Activated T-cell treated with anti-CD3 and anti-CD28 coated beads, Interleukin-2, amount 50 U/mL, for 4 hours (primary cell): Measurements from ENCODE around the gene NHSL2. TPM values are rescaled to one million over a fixed set of nuclear protein-coding genes. Genes with fewer than 3 reads are reported as not detected.

Source experiments
- ATAC-seq, 2 donors: fragments of 200-7000 bp; cut with Tn5 transposase; one replicate each; pipeline ENCODE4 v1.10.0; 2021
- DNase-seq: peaks from one replicate; pipeline ENCODE4 v3.0.0-alpha.2; 2020
- H3K27me3 Mint-ChIP-seq: one replicate; pipeline ENCODE4 v1.8.0; 2021; ENCODE audit warnings: low read depth, mixed read lengths
- H3K36me3 Mint-ChIP-seq: one replicate; pipeline ENCODE4 v1.8.0; 2022; ENCODE audit warnings: mixed read lengths; ENCODE audit not compliant: insufficient read depth
- H3K4me1 Mint-ChIP-seq: one replicate; pipeline ENCODE4 v1.8.0; 2021; ENCODE audit warnings: low read depth, mixed read lengths
- H3K4me3 Mint-ChIP-seq: one replicate; pipeline ENCODE4 v1.8.0; 2021; ENCODE audit warnings: mild to moderate bottlenecking, moderate library complexity, mixed read lengths
- H3K9me3 Mint-ChIP-seq: one replicate; pipeline ENCODE4 v1.8.0; 2021; ENCODE audit warnings: mixed read lengths
- total RNA-seq, 3 donors: library from RNA; stranded (reverse); gene quantifications; one replicate each; pipeline ENCODE4 v1.2.1, GENCODE V29; 2021

The NHSL2 gene
- total RNA-seq, 3 donors from 2014 or later: 0.30 to 0.65 (median 0.32) TPM

- Mint-ChIP-seq H3K27me3 (peaks cover 30% of the 10 kb centered on the region), H3K4me3 (peak overlapping the region; percentile 35), H3K4me1 (peaks cover 6% of the 10 kb centered on the region), H3K36me3 (no peaks in the 10 kb centered on the region), H3K9me3 (no peaks in the 10 kb centered on the region)
- ATAC-seq (peak in 1 of 2 donors; percentile 12), DNase-seq (no peak)
Measured at GRCh38 chrX:71911731-71912050, 1.0 kb downstream of the NHSL2 start.

- Mint-ChIP-seq H3K4me1 (peaks cover 6% of the 10 kb centered on the region), H3K36me3 (no peaks in the 10 kb centered on the region), H3K4me3 (no peak overlapping the region), H3K27me3 (peaks cover 30% of the 10 kb centered on the region), H3K9me3 (no peaks in the 10 kb centered on the region)
- DNase-seq: no peak
- no peak for ATAC-seq
Measured at GRCh38 chrX:71912156-71912555, 1.5 kb downstream of the NHSL2 start.

- Mint-ChIP-seq H3K4me3 (no peak overlapping the region), H3K27me3 (peaks cover 27% of the 10 kb centered on the region), H3K4me1 (peaks cover 6% of the 10 kb centered on the region), H3K9me3 (no peaks in the 10 kb centered on the region), H3K36me3 (no peaks in the 10 kb centered on the region)
- DNase-seq (no peak), ATAC-seq (no peak)
Measured at GRCh38 chrX:71913156-71913950, 2.7 kb downstream of the NHSL2 start.

- no peak overlapping the region for H3K4me3 Mint-ChIP-seq
- H3K9me3 Mint-ChIP-seq: no peaks in the 10 kb centered on the region
- no peaks in the 10 kb centered on the region for H3K36me3 Mint-ChIP-seq
- DNase-seq (no peak), ATAC-seq (no peak)
- peaks cover 16% of the 10 kb centered on the region for H3K27me3 Mint-ChIP-seq
- no peaks in the 10 kb centered on the region for H3K4me1 Mint-ChIP-seq
Measured at GRCh38 chrX:71917621-71918343, 7.1 kb downstream of the NHSL2 start.

GRCh38 chrX:71919431-71919830 lies 8.8 kb downstream of the NHSL2 start:
- H3K9me3 Mint-ChIP-seq: no peaks in the 10 kb centered on the region
- H3K4me1 Mint-ChIP-seq: no peaks in the 10 kb centered on the region
- H3K36me3 Mint-ChIP-seq: no peaks in the 10 kb centered on the region
- ATAC-seq (no peak), DNase-seq (no peak)
- H3K4me3 Mint-ChIP-seq: no peak overlapping the region
- peaks cover 4% of the 10 kb centered on the region for H3K27me3 Mint-ChIP-seq

- DNase-seq (no peak), ATAC-seq (no peak)
- no peaks in the 10 kb centered on the region for H3K4me1 Mint-ChIP-seq
- H3K27me3 Mint-ChIP-seq: peaks cover 4% of the 10 kb centered on the region
- H3K4me3 Mint-ChIP-seq: no peak overlapping the region
- no peaks in the 10 kb centered on the region for H3K9me3 Mint-ChIP-seq
- no peaks in the 10 kb centered on the region for H3K36me3 Mint-ChIP-seq
Measured at GRCh38 chrX:71919886-71920285, 9.2 kb downstream of the NHSL2 start.

GRCh38 chrX:71922686-71923085 lies 12.0 kb downstream of the NHSL2 start:
- Mint-ChIP-seq H3K27me3 (no peaks in the 10 kb centered on the region), H3K4me1 (no peaks in the 10 kb centered on the region), H3K9me3 (no peaks in the 10 kb centered on the region), H3K36me3 (no peaks in the 10 kb centered on the region), H3K4me3 (no peak overlapping the region)
- ATAC-seq: no peak
- DNase-seq: no peak

GRCh38 chrX:71923516-71923915 lies 12.9 kb downstream of the NHSL2 start:
- Mint-ChIP-seq H3K4me1 (no peaks in the 10 kb centered on the region), H3K9me3 (no peaks in the 10 kb centered on the region), H3K36me3 (no peaks in the 10 kb centered on the region), H3K27me3 (no peaks in the 10 kb centered on the region), H3K4me3 (no peak overlapping the region)
- no peak for ATAC-seq
- DNase-seq: no peak

- ATAC-seq (no peak), DNase-seq (no peak)
- Mint-ChIP-seq H3K36me3 (no peaks in the 10 kb centered on the region), H3K27me3 (peaks cover under 1% of the 10 kb centered on the region), H3K4me1 (no peaks in the 10 kb centered on the region), H3K9me3 (no peaks in the 10 kb centered on the region), H3K4me3 (no peak overlapping the region)
Measured at GRCh38 chrX:71927040-71927439, 16.4 kb downstream of the NHSL2 start.

- Mint-ChIP-seq H3K36me3 (no peaks in the 10 kb centered on the region), H3K4me1 (no peaks in the 10 kb centered on the region), H3K4me3 (no peak overlapping the region), H3K9me3 (no peaks in the 10 kb centered on the region), H3K27me3 (peaks cover 6% of the 10 kb centered on the region)
- ATAC-seq (no peak), DNase-seq (no peak)
Measured at GRCh38 chrX:71928856-71929255, 18.2 kb downstream of the NHSL2 start.

- ATAC-seq: no peak
- no peaks in the 10 kb centered on the region for H3K36me3 Mint-ChIP-seq
- H3K27me3 Mint-ChIP-seq: peaks cover 9% of the 10 kb centered on the region
- DNase-seq: no peak
- no peaks in the 10 kb centered on the region for H3K9me3 Mint-ChIP-seq
- no peaks in the 10 kb centered on the region for H3K4me1 Mint-ChIP-seq
- no peak overlapping the region for H3K4me3 Mint-ChIP-seq
Measured at GRCh38 chrX:71930298-71930697, 19.7 kb downstream of the NHSL2 start.

- no peaks in the 10 kb centered on the region for H3K36me3 Mint-ChIP-seq
- no peaks in the 10 kb centered on the region for H3K9me3 Mint-ChIP-seq
- H3K4me1 Mint-ChIP-seq: no peaks in the 10 kb centered on the region
- H3K4me3 Mint-ChIP-seq: no peak overlapping the region
- DNase-seq: no peak
- no peak for ATAC-seq
- H3K27me3 Mint-ChIP-seq: peaks cover 11% of the 10 kb centered on the region
Measured at GRCh38 chrX:71935476-71935875, 24.8 kb downstream of the NHSL2 start.

GRCh38 chrX:71936632-71937031 lies 26.0 kb downstream of the NHSL2 start:
- Mint-ChIP-seq H3K36me3 (no peaks in the 10 kb centered on the region), H3K4me1 (no peaks in the 10 kb centered on the region), H3K27me3 (peaks cover 11% of the 10 kb centered on the region), H3K4me3 (no peak overlapping the region), H3K9me3 (no peaks in the 10 kb centered on the region)
- ATAC-seq: no peak
- DNase-seq: no peak

- no peaks in the 10 kb centered on the region for H3K36me3 Mint-ChIP-seq
- DNase-seq: no peak
- no peak overlapping the region for H3K4me3 Mint-ChIP-seq
- no peaks in the 10 kb centered on the region for H3K4me1 Mint-ChIP-seq
- no peak for ATAC-seq
- no peaks in the 10 kb centered on the region for H3K9me3 Mint-ChIP-seq
- H3K27me3 Mint-ChIP-seq: peaks cover 6% of the 10 kb centered on the region
Measured at GRCh38 chrX:71938371-71938770, 27.7 kb downstream of the NHSL2 start.

- Mint-ChIP-seq H3K27me3 (peaks cover 2% of the 10 kb centered on the region), H3K36me3 (no peaks in the 10 kb centered on the region), H3K9me3 (no peaks in the 10 kb centered on the region), H3K4me3 (no peak overlapping the region), H3K4me1 (no peaks in the 10 kb centered on the region)
- DNase-seq (no peak), ATAC-seq (no peak)
Measured at GRCh38 chrX:71941145-71941544, 30.5 kb downstream of the NHSL2 start.
